Measurements from ENCODE around the gene TOX4.
A peak's percentile ranks its signal among the peaks of the same experiment; 100 is the strongest.

TOX4 gene

GRCh38 chr14:21503376-21503775, 26.4 kb downstream of the TOX4 start:
- no peak for DNase-seq

DNA sequence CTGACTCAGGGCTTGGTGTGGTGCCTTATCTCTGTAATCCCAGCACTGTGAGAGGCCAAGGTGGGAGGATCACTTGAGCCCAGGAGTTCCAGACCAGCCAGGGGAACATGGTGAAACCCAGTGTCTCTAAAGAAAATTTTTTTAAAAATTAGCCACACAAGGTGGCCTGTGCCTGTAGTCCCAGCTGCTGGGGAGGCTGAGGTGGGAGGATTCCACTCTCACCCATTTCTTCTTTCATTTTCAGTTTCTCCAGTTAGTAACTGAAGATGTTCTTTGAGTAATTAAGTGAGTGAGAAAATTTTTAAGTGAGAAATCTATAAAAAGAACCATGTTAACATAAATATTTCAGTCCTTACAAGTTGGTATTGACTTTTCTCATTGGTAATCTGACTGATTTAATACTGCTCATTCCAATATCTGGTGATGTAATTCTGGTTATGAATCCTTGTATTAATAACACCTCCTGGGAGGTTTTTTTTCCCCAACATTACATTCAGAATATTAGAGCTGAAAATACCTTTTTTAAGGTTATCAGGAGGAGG, 28.1 kb downstream of the TOX4 start:
- DNase-seq, result no peak

DNA sequence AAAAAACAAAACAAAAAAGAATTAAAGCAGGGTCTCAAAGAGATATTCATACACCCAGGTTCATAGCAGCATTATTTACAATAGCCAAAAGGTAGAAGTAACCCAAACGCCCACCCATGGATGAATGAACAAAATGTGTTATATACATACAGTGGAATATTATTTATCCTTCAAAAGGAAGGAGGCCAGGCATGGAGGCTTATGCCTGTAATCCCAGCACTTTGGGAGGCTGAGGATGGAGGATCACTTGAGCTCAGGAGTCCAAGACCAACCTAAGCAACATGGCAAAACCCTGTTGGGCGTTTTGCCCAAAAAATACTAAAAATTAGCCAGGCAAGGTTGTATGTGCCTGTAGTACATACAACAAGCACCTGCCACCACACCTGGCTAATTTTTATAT, 29.6 kb downstream of the TOX4 start:
- no peak for DNase-seq

DNA sequence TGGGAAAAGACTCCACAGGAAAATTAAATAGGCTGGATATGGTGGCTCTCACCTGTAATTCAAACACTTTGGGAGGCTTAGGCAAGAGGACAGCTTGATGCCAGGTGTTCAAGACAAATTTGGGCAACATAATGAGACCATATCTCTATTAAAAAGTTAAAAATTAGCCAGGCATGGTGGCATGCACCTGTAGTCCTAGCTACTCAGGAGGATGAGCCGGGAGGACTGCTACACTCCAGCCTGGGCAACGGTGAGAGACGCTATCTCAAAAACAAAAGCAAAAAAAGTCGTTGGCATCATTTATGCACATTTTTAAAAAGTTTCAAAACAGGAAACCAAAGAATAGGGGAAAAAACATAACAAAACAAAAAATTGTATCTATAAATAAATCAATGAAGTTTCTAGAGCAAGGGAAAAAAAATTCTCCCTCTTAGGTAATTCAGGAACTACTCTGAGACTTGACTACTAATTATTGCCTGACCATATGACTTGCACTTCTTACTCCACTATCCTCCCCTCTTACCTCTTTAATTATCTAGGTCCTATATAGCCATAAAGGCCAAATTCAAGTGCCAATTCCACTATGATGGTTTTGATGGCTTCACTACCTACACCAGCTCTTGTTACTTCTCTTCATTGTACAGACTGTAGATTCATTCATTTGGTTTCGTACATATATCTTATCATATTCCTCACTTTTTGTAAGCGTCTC, 32.6 kb downstream of the TOX4 start:
- DNase-seq, result no peak

GRCh38 chr14:21510735-21511657, 34.0 kb downstream of the TOX4 start, which contains the start of gene METTL3:
Gene METTL3 (minus strand): TSS chr14:21511340. CDS start chr14:21511223, 117 bp downstream.
- DNase-seq, result peak; percentile 95

GRCh38 chr14:21514341-21514740, 37.3 kb downstream of the TOX4 start:
- no peak for DNase-seq

DNA sequence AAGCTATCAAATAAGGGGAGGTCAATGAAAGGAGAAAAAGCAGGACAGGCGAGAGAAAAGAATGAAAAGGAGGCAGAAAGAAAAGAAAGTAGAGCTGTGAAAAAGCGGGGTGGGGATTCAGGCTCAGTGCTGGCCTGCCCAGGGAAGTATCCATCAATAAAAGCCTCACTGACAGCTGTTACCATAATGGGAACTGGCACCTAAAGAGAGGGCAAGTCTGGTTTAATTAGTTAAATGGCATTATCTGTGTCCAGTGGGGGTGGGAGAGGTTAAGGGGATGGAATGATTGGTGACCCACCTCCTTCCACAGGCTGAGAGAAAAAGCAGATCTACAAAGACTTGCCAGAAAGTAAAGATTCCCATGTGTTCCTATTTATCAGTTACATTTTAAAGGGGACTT, 41.7 kb downstream of the TOX4 start:
- no peak for DNase-seq

DNA sequence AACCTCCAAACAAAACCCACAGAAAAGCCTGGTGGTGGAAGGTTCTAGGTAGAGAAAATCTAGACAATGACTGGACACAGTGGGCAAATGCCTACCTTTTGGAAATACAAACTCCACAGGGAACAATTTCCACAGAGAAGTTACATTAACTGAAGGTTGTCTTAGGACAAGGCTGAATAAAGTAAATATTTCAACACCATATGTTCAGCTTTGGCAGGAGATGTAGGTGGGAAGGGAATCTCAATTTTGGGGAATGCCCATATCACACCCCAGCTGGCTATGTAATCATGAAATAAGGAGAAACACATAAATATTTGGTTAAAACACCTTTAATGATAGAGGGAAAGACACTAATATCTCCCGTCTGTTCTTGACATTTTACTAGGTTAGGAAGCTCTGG, 43.8 kb downstream of the TOX4 start:
- DNase-seq, result no peak

- no peak for DNase-seq
Measured at GRCh38 chr14:21521501-21521900, 44.5 kb downstream of the TOX4 start.

DNA sequence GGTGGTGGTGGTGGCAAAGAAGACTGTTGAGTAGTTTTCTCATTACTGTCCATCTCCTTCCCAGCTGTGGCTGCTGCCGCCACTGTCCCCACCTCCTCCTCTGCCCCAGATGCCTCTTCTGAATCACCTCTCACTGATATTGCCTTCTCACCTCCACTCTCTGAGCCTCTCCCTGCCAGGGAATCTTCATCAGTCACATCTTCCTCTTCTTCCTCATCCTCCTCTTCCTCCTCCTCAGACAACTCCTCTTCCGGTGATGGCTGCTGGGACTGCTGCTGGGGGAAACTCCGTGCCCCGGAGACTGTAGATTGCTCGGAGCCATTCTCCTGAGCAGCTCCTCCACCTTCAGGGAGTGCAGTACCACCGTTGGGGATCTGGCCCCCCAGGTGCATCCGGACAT, 46.2 kb downstream of the TOX4 start:
- DNase-seq, result no peak

DNA sequence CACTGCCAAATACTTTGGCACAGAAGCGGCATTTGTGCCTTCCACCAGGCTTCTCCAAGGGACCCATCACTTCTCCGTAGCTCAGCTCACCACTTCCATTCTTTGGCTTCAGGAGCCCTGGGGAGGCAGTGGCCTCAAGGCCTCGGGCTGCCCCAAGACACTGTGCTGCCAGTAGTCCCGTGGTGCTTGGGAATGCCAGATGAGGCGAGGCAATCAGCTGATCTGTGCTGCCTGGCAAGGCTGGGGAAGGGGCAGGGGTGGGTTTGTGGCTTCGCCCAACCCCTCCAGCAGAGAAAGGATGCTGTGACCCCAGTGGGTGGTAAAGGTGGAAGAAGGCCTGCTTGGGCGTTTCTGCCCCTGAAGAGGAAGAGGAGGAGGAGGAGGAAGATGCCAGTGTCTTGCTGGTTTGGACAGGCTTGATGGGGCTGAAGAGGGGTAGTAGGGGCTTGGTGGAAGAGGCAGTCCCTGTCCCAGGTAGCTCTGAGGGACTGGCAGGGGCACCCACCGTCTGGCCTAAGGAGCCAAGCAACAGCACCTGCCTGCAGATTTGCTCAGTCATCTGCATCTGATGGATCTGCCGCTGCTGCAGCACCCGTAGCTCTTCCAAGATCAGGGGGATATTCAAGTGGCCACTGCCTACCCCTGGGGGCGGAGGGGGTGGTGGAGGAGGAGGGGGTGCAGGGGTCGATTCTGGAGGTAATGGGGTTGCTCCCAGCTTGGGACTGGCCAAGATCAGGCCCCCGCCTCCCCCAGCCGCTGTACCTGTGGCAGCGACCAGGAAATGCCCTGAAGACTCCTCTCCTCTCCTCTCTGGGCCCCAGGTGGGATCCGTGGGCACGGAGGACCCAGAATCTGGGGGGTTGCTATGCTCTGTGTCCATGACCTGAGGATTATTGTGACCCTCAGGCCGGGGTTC, 47.8 kb downstream of the TOX4 start:
- DNase-seq, result no peak

GRCh38 chr14:21525571-21525961, 48.6 kb downstream of the TOX4 start:
- no peak for DNase-seq

DNA sequence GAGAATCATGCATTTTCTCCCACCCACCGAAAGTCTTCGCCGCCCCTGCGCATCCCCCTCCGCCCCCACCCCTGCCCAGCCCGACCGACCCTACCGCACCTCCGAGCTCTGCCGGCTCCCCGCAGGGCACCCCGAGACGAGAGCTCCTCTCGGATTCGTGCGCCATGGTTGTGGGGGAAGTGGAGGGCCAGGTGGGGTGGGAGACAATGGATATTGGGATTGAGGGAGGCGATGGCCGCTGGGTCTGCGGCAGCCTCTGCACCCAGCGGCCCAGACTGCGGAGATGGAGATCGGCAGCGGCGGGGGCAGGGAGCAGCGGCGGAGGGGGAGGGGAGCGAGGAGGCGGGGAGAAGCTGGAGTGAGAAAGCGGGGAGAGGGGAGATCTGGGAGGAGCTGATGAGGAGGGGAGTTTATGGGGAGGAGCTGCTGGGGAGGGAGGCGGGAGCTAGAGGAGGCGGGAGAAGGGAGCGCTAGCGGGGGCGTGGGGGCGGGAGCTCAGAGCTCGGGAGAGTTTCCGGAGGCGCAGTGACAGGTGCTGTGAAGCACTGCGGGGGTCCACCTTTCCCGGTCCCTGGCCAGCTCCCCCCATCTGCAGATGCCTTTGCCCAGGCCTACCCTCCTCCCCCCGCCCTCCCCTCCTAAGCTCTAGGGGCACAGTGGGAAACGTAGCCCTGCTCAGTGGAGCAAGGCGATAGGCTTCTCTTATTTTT, 49.1 kb downstream of the TOX4 start, which contains the start of gene SALL2:
Gene SALL2 (minus strand): TSS at position 385 of the 710 bp plus-strand sequence. CDS start 219 bp downstream, at position 166.
- peak; percentile 53 for DNase-seq

GRCh38 chr14:21526672-21527317, 49.8 kb downstream of the TOX4 start:
- DNase-seq, result no peak

DNA sequence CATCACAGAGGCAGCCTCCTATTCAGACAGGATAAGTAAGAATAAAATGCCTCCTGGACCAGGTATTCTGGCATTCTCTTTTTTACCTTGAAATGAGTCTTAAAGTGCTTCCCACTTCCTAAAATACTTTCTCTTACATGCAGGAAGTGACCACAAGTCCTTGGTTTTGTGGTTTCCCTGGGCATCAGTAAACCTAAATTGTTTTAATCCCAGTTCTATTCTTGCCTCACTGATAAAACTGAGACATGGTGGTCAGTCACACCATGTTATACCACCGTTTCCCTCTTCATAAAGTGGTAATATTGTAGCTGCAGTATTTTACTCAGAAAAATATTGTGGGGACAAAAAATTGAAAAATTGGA, 50.3 kb downstream of the TOX4 start:
- DNase-seq, result no peak

- DNase-seq, result no peak
Measured at GRCh38 chr14:21528381-21529348, 51.7 kb downstream of the TOX4 start.

GRCh38 chr14:21529515-21529914, 52.5 kb downstream of the TOX4 start:
- no peak for DNase-seq

- no peak for DNase-seq
Measured at GRCh38 chr14:21533294-21533693, 56.3 kb downstream of the TOX4 start.

DNA sequence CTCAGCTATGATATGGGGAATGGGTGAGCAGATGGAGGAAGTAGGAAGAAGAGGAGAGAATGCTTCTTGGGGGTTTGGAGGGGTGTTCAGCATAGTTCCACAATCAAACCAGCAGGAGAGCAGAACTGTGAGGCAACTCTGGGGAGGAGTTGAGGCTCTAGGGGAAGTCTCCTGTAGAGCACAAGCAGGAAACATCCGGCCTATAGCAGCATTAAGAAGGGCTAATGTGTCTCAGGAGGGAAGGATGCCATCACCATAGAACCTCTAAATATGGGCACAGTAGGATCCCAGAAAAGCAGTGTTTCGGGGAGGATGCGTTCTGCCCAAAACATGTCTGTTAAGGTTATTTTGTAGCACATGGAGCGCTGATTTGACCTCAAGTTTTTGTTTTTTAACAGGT, 57.6 kb downstream of the TOX4 start:
- no peak for DNase-seq

Data from effector CD4-positive, alpha-beta T cell (primary cell).